NAMALWA (cell line): ENCODE measurements around the gene ATG9B.
"Not testable (repeated sequence)": the region's sequence is repeated elsewhere in the genome, so short reads cannot be mapped to it uniquely, and the experiment has no call there.

Experiments
- DNase-seq: peaks from one replicate; pipeline ENCODE4 v3.0.0-alpha.2; 2015; ENCODE audit warnings: low spot score

ATG9B gene

DNA sequence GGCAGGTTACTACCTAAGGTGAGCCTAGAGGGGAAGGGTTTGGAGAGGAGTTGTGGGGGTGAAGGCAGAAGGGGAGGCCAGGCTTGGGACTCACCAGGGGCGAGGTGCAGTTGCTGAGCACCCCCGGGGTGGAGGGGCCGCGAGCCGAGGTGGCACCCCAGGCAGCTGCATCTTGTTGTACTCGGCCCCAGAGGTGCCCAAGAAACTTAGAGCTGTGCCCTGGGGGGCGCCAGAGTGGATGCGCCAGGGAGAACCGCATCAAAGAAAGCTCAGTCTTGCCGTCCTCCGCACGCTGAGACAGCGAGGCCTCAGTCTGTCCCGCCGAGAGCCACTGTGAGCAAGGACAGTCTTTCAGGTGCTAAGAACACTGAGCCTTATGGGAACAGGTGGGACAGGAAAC is 7.4 kb downstream of the ATG9B start:
- DNase-seq, result no peak

DNA sequence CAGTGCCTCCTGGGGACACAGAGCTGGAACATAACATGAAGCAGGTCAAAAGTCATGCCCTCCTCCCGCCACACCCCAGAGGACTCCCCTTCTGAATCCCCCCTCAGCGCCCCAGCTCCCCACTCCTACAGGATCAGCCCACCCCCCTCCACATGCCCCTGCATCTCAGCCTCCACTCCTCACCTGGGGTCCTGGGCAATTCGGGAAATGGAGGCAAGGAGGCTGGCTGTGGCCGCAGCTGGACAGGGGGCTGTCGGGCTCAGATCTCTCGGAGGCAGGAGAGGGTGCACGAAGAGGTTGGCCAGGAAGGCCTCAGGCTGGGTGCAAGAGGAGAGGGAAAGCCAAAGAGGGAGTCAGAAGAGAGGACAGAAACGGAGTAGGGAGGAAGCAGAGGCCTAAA is 7.8 kb downstream of the ATG9B start:
- DNase-seq, result no peak

DNA sequence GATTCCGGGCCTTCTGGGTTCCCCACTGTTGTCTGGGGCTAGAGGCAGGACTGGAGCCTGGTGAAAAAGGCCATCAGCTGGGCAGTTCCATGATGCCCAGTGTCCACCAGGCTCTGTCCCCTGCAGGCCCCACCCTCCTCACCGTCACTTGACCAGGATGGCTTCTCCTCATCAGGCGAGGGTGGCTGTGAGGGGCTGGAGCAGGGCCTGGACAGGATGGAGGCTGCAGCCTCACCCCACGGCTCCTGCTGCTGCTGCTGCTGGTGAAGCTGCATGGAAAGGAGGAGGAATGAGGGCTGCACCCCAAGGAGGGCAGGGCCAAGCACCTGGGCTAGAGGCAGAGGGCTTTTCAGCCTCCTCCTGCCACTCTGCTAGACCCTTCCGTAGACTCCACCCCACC is 8.3 kb downstream of the ATG9B start:
- no peak for DNase-seq

DNA sequence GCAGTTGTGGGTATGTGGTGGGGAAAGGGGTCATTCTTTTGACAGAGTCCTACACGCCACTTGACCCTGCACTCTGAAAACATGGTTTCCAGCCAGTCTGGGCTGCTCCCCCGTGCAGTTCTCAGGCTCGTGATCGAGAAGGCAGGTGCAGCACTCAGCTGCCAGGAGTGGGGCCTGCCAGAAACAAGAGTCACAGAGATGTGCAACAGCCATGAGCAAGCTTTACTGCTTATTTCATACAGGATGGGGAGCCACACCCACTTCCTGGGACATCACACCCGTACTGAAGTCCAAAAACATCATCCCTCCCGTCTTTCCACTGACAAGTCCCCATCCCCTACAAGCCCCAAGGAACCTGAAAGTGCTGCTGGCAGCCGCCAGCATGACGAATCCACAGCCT is 9.3 kb downstream of the ATG9B start:
- DNase-seq, result peak; percentile 36

DNA sequence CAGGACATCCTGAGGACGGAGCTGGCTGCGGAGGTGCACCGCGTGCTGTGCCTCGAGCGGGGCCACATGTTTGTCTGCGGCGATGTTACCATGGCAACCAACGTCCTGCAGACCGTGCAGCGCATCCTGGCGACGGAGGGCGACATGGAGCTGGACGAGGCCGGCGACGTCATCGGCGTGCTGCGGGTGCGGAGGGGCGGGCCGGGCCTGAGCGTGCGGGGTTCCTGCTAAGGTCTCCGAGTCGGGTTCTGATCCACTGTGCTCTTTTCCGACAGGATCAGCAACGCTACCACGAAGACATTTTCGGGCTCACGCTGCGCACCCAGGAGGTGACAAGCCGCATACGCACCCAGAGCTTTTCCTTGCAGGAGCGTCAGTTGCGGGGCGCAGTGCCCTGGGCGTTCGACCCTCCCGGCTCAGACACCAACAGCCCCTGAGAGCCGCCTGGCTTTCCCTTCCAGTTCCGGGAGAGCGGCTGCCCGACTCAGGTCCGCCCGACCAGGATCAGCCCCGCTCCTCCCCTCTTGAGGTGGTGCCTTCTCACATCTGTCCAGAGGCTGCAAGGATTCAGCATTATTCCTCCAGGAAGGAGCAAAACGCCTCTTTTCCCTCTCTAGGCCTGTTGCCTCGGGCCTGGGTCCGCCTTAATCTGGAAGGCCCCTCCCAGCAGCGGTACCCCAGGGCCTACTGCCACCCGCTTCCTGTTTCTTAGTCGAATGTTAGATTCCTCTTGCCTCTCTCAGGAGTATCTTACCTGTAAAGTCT is 10.4 kb downstream of the ATG9B start:
- no peak for DNase-seq

DNA sequence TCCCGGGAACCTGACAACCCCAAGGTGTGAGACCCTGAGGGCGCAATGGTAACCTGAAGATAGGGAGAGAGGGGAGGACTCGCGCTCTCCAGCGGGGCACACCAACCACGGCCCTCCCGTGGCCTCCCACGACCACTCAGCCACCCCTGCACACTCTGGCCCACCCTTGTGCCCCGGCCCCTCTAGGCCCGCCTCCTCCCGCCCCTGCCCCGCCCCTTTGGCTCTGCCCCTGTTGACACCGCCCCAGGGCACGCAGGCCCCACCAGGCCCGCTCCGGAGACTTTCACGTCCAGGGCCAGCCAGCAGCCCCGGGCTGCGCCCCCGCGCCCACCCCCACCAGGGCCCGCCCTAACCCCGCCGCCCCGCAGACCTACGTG is 10.9 kb downstream of the ATG9B start:
- no peak for DNase-seq

DNA sequence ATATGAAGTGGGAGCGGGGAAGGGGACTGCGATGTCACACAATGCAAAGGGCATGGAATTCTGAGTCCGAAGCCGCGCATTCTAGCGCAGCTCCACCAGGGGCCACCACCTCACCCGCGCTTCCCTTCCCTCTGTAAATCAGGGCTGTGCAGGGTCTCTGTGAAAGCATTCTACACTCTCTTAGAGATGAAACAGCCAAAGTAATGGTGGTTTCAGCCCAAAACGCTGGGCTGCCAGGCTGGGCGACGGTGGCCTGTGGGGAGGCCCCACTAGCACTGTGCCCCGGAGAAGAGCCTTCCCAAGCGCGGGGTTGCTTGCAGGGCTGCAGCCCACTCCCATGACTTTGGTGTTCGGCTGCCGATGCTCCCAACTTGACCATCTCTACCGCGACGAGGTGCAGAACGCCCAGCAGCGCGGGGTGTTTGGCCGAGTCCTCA is 11.4 kb downstream of the ATG9B start:
- DNase-seq, result peak; percentile 38

DNA sequence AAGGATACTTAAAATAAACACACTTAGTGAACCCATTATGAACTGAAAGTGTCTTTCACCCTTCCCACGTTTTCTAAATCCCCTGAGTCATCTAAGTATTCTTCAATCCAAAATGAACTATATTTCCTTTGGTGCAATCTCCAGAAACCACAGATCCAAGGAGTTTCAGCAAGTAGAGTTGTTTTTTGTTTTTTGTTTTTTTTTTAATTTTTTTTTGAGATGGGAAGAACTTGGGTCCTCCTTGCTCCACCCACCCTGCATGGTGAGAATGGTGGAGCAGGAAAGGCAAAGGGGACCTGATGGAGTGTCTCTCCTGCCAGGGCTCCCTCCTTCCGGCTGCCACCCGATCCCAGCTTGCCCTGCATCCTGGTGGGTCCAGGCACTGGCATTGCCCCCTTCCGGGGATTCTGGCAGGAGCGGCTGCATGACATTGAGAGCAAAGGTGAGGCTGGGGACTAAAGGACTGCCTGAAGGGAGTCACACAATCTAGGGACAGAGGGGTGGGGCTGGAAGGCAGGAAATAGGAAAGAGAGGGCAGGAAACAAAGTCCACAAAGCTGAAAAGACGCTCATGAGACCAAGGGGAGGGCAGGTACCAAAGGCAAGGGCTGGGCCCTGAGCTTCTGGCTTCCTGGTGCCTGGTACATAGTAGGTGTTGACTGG is 12.1 kb downstream of the ATG9B start:
- no peak for DNase-seq

DNA sequence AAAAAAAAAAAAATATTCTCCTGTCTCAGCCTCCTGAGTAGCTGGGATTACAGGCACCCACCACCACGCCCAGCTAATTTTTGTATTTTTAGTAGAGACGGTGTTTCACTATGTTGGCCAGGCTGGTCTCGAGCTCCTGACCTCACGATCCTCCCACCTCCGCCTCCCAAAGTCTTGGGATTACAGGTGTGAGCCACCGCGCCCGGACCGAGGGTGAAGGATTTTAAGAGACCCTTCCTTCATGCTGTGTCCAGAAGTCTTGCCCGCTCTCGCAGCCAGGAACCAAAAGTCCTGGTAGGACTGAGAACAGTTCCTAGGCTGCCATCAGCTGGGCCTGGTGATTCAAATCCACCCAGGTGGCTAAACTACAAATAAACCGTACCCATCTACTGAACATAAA is 12.7 kb downstream of the ATG9B start:
- not testable (repeated sequence) for DNase-seq

DNA sequence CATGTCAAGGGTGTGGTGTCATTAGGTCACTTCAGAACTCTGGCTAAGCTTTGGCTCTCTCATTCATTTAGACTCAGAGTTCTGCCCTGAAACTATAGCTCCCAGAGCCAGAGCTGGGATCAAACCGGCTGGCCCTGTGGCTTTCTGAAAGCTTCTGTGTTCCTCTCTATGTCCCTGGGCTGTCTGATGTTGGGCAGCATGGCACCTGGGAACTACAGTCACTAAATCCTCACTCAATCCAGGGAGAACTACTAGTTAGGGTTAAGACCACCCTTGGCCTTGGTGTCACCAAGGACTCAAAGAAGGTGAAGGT is 13.2 kb downstream of the ATG9B start:
- no peak for DNase-seq

DNA sequence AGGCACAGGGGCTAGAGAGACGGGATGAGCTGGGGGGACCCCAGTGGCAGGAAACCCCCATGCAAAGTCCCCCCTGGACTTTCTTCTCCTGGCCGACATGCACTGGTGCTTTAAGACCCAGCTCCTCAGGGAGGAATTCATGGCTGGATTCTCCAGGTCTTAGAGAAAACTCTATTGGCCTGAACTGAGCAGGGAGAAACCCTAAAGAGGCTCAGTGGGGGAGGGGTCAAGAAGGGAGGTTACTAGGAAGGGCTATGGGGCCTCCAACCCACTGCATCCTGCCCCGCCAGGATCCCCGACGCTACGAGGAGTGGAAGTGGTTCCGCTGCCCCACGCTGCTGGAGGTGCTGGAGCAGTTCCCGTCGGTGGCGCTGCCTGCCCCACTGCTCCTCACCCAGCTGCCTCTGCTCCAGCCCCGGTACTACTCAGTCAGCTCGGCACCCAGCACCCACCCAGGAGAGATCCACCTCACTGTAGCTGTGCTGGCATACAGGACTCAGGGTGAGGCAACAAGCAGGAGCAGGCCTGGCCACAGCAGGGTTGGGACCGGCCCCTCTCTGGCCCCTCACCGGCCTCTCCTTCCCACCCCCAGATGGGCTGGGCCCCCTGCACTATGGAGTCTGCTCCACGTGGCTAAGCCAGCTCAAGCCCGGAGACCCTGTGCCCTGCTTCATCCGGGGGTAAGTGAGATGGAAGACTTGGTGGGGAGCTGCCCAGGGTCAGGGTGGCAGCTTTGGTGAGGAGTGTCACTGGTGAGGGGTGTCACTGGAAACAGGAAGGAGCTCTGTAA is 13.8 kb downstream of the ATG9B start:
- no peak for DNase-seq

DNA sequence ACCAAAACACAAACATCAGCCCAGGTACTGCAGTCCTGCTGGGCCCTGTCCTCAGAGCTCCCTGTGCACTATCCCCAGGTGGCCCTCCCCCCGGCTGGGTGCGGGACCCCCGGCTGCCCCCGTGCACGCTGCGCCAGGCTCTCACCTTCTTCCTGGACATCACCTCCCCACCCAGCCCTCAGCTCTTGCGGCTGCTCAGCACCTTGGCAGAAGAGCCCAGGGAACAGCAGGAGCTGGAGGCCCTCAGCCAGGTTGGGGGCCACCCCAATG is 14.3 kb downstream of the ATG9B start:
- DNase-seq, result no peak

DNA sequence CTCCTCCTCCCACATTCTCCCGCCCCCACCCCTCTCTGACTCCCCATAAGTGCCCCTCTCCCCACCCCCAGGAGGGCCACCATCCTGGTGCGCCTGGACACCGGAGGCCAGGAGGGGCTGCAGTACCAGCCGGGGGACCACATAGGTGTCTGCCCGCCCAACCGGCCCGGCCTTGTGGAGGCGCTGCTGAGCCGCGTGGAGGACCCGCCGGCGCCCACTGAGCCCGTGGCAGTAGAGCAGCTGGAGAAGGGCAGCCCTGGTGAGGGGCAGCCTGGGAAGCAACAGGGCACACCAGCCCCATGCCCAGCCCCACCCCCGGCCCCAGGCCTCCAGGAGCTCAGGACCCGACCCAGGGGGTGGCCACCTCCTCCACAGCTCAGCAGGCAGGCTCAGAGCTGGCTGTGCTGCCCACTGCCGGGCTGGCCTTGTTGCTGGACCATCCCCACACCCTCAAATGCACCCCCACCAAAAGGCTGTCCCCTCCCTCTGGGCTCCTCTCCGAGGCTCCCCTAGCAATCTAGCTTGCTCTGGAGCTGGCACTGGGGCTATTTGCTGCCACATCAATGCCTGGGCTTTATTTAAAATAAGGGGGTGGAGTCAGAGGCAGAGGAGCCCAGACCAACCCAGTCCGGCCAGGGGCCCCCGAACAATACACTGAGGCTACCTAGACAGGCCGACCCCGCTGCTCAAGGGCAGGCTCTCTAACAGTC is 14.8 kb downstream of the ATG9B start:
- DNase-seq, result no peak

DNA sequence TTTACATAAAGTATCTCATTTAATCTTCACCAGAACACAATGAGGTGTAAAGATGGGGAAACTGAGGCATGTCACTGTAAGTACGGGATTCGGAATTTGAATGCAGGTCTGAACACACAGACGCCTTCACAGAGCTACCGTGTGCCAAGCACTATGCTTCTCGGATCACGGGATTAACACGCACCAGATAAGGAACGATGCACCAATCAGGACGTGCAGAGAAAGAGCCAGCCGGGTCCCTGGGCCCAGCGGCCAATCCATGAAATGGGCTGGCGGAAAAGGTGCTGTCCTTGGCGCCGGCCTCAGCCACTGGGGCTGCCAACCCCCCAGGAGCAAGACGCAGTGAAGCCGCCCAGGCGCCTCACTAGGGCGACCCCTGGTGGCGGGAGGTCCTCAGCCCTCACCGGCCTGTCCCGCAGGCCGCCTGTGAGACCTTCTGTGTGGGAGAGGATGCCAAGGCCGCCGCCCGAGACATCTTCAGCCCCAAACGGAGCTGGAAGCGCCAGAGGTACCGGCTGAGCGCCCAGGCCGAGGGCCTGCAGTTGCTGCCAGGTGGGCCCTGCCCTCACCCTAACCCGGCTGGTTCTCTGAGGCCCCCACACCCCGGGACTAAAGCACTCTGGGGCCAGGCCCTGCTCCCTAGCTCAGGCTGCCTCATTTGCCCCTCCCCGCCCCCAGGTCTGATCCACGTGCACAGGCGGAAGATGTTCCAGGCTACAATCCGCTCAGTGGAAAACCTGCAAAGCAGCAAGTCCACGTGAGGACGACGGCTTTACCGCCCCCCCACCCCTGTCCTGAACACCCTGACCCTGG is 15.6 kb downstream of the ATG9B start:
- DNase-seq, result peak; percentile 77

DNA sequence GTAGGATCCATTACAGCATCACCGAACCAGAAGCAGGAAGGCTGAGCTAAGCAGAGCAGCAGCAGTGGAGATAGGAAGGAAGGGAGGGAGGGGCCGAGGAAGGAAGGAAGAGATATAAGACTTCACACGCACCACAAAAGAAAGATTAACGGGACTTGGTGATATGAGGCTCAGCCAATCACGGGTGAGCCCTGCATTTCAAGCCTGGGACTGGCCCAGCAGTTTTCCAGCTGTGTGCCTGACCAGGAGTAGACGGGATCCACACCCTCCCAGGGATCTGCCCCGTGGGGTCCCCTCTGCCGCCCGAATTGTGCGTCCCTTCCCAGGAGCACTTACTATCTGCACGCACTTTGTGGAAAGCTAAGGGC is 16.2 kb downstream of the ATG9B start:
- no peak for DNase-seq

DNA sequence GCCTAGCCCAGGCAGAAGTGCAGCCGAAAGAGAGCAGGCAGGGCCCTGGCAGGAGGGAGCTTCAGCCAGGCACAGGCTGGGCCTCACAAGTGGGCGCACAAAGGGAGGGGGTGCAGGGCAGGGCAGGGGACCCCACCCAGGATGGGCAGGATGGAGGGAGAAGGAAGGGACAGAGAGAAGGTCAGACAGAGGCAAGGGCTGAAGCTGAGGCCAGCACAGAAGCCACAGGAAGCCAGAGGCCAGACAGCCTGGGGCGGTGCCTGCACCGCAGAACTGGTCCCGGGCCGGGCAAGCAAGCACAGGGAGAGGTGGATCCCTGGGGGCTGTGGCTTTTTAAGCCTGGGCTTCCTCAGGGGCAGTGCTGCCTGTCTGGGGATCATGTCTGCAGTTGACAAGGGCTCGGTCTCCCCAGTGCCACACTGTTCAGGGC is 16.8 kb downstream of the ATG9B start:
- no peak for DNase-seq

DNA sequence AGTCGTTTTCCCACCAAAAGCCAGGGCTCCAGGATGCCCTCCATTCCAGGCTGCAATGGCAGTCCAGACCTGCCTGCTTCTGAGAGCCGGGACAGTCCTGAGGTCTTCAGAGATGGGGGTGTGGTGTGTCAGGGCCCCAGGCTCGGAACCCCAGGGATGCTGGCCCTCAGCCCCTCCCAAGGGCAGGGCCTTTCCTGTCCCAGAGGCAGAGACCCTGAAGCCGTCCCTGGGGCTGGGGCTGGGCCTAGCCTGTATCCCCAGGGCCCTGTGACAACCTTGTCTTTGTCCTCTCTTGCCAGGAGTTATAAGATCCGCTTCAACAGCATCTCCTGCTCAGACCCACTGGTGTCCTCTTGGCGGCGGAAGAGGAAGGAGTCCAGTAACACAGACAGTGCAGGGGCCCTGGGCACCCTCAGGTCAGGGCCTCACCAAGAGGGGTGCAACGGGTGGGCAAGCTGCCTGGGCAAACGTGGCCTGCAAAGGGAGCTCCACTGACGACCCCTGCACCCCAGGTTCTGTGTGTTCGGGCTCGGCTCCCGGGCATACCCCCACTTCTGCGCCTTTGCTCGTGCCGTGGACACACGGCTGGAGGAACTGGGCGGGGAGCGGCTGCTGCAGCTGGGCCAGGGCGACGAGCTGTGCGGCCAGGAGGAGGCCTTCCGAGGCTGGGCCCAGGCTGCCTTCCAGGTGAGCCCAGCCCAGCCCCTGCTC is 17.5 kb downstream of the ATG9B start:
- no peak for DNase-seq

DNA sequence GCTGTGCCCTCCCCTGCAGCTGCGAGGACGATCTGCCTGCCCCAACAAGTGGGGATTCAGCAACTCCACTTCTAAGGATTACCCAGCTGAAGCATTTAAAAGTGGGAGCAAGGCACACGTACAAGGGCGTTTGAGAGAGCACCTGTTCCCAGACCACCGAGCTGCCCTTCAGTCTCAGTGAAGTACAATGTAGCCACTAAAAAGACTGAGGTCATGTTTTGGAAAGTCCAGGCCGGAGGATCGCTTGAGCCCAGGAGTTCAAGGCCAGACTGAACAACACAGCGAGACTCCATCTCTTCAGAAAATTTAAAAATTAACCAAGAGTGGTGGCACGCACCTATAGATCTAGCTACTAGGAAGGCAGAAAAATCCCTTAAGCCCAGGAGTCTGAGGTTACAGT is 18.7 kb downstream of the ATG9B start:
- DNase-seq, result no peak

DNA sequence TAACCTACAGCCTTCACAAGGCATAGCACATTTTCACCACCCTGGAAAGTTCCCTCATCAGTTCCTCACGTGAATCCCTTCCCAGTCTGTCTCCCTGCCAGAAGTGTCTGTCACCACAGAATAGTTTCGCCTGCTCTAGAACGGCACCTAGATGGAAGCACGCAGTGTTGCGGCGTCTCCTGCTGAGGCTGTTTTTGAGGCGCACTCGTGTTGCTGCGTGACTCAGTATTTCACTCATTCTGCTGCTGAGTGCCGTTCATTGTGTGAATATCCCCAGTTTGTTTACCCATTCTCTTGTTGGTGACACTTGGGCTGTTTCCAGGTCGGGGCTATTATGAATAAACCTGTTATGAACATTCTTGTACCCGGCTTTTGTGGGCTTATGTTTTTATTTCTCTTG is 20.7 kb downstream of the ATG9B start:
- no peak for DNase-seq

DNA sequence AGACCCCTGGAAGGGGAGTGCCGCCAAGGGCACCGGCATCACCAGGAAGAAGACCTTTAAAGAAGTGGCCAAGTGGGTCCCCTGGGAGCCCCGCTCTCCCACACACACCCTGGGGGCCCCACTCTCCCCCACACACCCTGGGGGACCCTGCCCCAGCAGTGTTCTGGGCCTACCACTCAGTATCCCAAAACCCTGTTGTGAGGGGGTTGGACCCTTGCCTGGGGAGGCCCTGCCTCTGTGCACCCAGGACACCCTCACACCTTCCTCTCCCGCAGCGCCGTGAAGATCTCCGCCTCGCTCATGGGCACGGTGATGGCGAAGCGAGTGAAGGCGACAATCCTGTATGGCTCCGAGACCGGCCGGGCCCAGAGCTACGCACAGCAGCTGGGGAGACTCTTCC is 22.7 kb downstream of the ATG9B start:
- DNase-seq, result no peak

DNA sequence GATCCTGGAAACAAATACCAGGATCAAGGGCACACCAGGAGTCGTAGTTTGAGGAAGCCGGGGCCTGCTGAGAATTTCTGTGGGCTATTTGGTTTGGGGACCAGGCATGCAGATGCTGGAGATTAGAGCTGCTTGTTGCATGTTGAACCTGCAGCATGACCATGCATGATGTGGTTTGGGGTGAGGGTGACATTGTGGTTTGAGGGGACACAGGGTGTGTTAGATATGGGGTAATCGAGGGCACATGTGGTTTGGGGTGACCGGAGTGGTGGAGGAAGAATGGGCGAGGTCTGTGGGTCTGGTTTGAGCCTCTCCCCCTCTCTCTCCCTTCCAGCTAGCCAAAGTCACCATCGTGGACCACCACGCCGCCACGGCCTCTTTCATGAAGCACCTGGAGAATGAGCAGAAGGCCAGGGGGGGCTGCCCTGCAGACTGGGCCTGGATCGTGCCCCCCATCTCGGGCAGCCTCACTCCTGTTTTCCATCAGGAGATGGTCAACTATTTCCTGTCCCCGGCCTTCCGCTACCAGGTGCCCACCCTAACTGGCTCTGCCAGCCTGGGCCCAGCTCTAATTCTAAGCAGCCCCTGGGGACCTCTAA is 23.3 kb downstream of the ATG9B start:
- DNase-seq, result no peak
